Suprapubic skin (tissue), 4 donors: ENCODE data around the gene ETS2.

Experiments used
- POLR2A ChIP-seq, 2 donors: fragments of 450-650 bp; IDR thresholded peaks; one replicate each; pipeline ENCODE4 v1.6.1; 2017; ENCODE audit warnings: antibody characterized with exemption in 2 of 2, mild to moderate bottlenecking in 2 of 2, moderate library complexity in 2 of 2
- POLR2AphosphoS5 ChIP-seq, 3 donors: sonication (generic); formaldehyde crosslinking; IDR thresholded peaks; one replicate each; pipeline ENCODE4 v1.6.1; 2017; ENCODE audit warnings: antibody characterized with exemption in 3 of 3
- TF ChIP-seq, protein P1 (sequence below), 2 donors: fragments of 200-600 bp in 1 of 2; fragments of 450-650 bp in 1 of 2; sonication (generic) in 1 of 2; IDR thresholded peaks; one replicate each; pipeline ENCODE4 v1.5.1; 2016 to 2019; ENCODE audit warnings: antibody characterized with exemption in 2 of 2, mild to moderate bottlenecking in 1 of 2, moderate library complexity in 1 of 2

DNA sequence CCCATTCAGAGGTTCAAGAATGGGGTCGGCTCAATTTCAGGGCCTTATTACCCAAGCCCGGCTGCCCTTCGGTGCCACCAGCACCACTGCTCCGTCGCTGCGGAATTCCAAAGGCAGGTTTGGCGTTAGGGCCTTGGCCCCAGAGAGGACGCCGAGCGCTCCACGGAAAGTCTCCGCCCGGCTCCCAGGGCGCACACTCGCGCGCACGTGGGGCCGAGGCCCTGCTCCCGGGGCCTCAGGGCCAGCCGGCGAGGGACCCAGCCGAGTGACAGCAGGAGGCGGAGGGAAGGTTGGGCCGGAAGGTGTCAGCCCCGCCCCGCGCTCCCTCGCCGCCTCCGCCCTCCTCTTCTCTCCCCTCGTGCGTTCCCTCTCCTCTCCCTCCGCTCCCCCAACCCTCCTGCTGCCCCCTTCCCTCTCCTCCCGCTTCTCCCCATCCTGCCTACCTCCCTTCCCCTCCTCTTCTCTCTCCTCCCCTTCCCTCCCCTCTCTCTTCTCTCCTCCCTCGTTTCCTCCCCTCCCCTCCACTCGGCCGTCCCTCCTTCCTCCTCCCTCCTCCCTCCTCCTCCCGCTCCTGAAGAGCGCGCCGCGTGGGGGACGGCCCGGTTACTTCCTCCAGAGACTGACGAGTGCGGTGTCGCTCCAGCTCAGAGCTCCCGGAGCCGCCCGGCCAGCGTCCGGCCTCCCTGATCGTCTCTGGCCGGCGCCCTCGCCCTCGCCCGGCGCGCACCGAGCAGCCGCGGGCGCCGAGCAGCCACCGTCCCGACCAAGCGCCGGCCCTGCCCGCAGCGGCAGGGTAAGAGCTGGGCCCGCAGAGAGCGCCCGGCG, at the start of gene ETS2:
- TF ChIP-seq POLR2A (IDR thresholded peaks at IDR 0.05) = peak; percentile 94 to 96
- TF ChIP-seq, protein P1, sequence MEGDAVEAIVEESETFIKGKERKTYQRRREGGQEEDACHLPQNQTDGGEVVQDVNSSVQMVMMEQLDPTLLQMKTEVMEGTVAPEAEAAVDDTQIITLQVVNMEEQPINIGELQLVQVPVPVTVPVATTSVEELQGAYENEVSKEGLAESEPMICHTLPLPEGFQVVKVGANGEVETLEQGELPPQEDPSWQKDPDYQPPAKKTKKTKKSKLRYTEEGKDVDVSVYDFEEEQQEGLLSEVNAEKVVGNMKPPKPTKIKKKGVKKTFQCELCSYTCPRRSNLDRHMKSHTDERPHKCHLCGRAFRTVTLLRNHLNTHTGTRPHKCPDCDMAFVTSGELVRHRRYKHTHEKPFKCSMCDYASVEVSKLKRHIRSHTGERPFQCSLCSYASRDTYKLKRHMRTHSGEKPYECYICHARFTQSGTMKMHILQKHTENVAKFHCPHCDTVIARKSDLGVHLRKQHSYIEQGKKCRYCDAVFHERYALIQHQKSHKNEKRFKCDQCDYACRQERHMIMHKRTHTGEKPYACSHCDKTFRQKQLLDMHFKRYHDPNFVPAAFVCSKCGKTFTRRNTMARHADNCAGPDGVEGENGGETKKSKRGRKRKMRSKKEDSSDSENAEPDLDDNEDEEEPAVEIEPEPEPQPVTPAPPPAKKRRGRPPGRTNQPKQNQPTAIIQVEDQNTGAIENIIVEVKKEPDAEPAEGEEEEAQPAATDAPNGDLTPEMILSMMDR (IDR thresholded peaks at IDR 0.05) = no peak
- peak; percentile 52 to 94 (median 63) for TF ChIP-seq POLR2AphosphoS5 (IDR thresholded peaks at IDR 0.05)
